GM19328 (cell line): Measurements from ENCODE around the gene SPINT2.

Source experiments
- ATAC-seq: cut with Tn5 transposase; IDR thresholded peaks from one replicate; pipeline ENCODE4 v1.9.1; 2021; ENCODE audit warnings: mild to moderate bottlenecking, moderate library complexity; ENCODE audit not compliant: unreplicated experiment

SPINT2 gene

GRCh38 chr19:38266981-38267597 is 2.7 kb downstream of the SPINT2 start:
- ATAC-seq: no peak

- no peak for ATAC-seq
These were observed 3.5 kb downstream of the SPINT2 start for GRCh38 chr19:38267761-38268483.

- ATAC-seq: no peak
These were observed 4.2 kb downstream of the SPINT2 start for GRCh38 chr19:38268539-38268938.

- ATAC-seq: no peak
These were observed 6.3 kb downstream of the SPINT2 start for GRCh38 chr19:38270587-38271167.

GRCh38 chr19:38273499-38273898 is 9.1 kb downstream of the SPINT2 start:
- ATAC-seq: no peak

GRCh38 chr19:38274739-38275138 is 10.4 kb downstream of the SPINT2 start:
- ATAC-seq: no peak

GRCh38 chr19:38276942-38277517 is 12.7 kb downstream of the SPINT2 start:
- no peak for ATAC-seq

- no peak for ATAC-seq
These were observed 13.2 kb downstream of the SPINT2 start for GRCh38 chr19:38277549-38277948.

- ATAC-seq: no peak
These were observed 13.8 kb downstream of the SPINT2 start for GRCh38 chr19:38277969-38278680.

GRCh38 chr19:38278751-38279150 is 14.4 kb downstream of the SPINT2 start:
- ATAC-seq: no peak

- no peak for ATAC-seq
These were observed 15.9 kb downstream of the SPINT2 start for GRCh38 chr19:38280030-38280921.

GRCh38 chr19:38281811-38282566 is 17.6 kb downstream of the SPINT2 start:
- ATAC-seq: no peak

- ATAC-seq: no peak
These were observed 18.9 kb downstream of the SPINT2 start for GRCh38 chr19:38283271-38283670.

- ATAC-seq: no peak
These were observed 20.0 kb downstream of the SPINT2 start for GRCh38 chr19:38284422-38284821.

GRCh38 chr19:38285567-38285966 is 21.2 kb downstream of the SPINT2 start:
- ATAC-seq: no peak

- no peak for ATAC-seq
These were observed 23.2 kb downstream of the SPINT2 start for GRCh38 chr19:38287604-38288003.

- no peak for ATAC-seq
These were observed 23.9 kb downstream of the SPINT2 start for GRCh38 chr19:38288123-38288855.

GRCh38 chr19:38289955-38290354 is 25.6 kb downstream of the SPINT2 start:
- ATAC-seq: no peak

- no peak for ATAC-seq
These were observed 26.3 kb downstream of the SPINT2 start for GRCh38 chr19:38290631-38291147.
